Measurements from ENCODE around the gene P2RX3. TPM values are rescaled to one million over a fixed set of nuclear protein-coding genes. Genes with fewer than 3 reads are reported as not detected.

P2RX3 gene
- total and polyA plus RNA-seq, 2 experiments from 2014 or later = not detected

DNA sequence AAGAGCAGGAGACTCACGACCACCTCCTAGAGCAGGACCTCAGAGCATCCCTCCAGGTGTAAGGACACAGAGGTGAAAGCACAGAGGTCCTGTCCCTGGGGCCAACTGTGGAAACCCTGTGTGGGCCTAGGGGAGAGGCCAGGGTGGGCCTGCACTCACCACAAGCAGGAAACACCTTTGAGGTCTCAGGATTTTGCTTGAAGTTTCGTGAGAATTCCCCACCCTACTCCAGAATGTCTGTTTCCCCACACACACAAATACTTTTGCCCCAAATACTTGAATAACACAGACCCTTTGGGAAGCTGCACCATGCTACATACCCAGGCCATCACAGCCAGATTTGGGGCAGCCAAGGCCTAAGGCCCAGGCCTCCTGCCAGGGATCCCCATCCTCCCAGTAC lies 70.6 kb downstream of the P2RX3 start:
- no peaks in the 10 kb centered on the region for H3K27me3 ChIP-seq
- 89% methylated on average over 2 of the region's 2 CpGs for WGBS (ENCODE audit: low lambda C conversion rate, missing lambda C conversion rate)
- no peaks in the 10 kb centered on the region for H3K36me3 ChIP-seq (replicated peaks; ENCODE audit: insufficient read depth, low read depth)
- DNase-seq (ENCODE audit: low spot score) = no peak
- TF ChIP-seq EZH2phosphoT487 (IDR thresholded peaks at IDR 0.05; ENCODE audit: low read depth, severe bottlenecking, unreplicated experiment) (no peak), EZH2 (IDR thresholded peaks at IDR 0.05; ENCODE audit: borderline replicate concordance) (no peak)
- TF ChIP-seq, protein P1, sequence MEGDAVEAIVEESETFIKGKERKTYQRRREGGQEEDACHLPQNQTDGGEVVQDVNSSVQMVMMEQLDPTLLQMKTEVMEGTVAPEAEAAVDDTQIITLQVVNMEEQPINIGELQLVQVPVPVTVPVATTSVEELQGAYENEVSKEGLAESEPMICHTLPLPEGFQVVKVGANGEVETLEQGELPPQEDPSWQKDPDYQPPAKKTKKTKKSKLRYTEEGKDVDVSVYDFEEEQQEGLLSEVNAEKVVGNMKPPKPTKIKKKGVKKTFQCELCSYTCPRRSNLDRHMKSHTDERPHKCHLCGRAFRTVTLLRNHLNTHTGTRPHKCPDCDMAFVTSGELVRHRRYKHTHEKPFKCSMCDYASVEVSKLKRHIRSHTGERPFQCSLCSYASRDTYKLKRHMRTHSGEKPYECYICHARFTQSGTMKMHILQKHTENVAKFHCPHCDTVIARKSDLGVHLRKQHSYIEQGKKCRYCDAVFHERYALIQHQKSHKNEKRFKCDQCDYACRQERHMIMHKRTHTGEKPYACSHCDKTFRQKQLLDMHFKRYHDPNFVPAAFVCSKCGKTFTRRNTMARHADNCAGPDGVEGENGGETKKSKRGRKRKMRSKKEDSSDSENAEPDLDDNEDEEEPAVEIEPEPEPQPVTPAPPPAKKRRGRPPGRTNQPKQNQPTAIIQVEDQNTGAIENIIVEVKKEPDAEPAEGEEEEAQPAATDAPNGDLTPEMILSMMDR (IDR thresholded peaks at IDR 0.05; ENCODE audit: poor library complexity) = no peak
- H3K79me2 ChIP-seq = no peaks in the 10 kb centered on the region
- no peak overlapping the region for H3K27ac ChIP-seq
- H3K9me2 ChIP-seq (replicated peaks; ENCODE audit: insufficient read depth) = no peaks in the 10 kb centered on the region
- H2AFZ ChIP-seq = no peak overlapping the region
- H3K9me3 ChIP-seq (ENCODE audit: low read depth) = no peaks in the 10 kb centered on the region
- no peak overlapping the region for H3K4me2 ChIP-seq
- H3K4me1 ChIP-seq (ENCODE audit: insufficient read depth) = no peaks in the 10 kb centered on the region
- no peaks in the 10 kb centered on the region for H4K20me1 ChIP-seq (ENCODE audit: insufficient read depth, poor library complexity, severe bottlenecking)
- no peak overlapping the region for H3K4me3 ChIP-seq

DNA sequence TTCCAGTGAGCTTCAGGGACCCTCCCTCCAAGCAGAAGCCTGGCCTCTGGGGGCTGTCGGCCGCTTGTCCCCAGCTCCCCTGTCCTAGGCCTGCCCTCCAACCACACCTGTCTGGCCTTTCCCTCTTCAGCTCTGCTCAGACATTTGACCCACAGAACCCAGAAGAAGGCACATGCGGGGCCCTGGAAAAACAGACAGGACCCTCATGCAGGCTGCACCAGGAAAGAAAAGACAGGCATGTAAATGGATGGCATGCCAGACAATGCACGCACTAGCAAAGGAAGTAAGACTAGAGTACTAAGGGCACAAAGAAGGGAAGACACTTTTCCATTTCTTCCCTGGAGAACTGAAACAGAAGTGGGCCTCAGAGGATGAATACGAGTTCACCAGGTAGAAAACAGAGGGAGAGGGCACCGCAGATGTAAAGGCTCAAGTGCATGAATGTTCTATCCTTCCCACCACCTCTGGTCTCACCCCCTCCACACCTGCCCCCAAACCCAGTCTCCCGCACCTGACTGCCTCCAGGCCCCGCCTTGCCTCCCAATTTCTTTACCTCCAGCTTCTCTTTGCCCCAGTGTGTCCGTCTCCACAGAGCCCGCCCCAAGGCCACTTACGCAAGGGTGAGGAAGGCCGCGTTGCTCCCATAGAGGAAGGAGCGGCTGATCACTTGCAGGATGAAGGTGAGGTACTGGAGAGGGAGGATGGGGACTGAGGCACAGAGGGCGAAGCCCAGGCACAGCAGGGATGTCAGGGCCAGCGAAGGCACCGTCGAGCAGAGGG lies 71.4 kb downstream of the P2RX3 start:
- DNase-seq (ENCODE audit: low spot score) = no peak
- no peaks in the 10 kb centered on the region for H3K9me3 ChIP-seq (ENCODE audit: low read depth)
- H2AFZ ChIP-seq = no peak overlapping the region
- H3K4me2 ChIP-seq = no peak overlapping the region
- H3K27ac ChIP-seq = no peak overlapping the region
- TF ChIP-seq, protein P1 (IDR thresholded peaks at IDR 0.05; ENCODE audit: poor library complexity) = no peak
- TF ChIP-seq EZH2phosphoT487 (IDR thresholded peaks at IDR 0.05; ENCODE audit: low read depth, severe bottlenecking, unreplicated experiment) (no peak), EZH2 (IDR thresholded peaks at IDR 0.05; ENCODE audit: borderline replicate concordance) (no peak)
- no peak overlapping the region for H3K4me3 ChIP-seq
- H3K4me1 ChIP-seq (ENCODE audit: insufficient read depth) = no peaks in the 10 kb centered on the region
- no peaks in the 10 kb centered on the region for H3K9me2 ChIP-seq (replicated peaks; ENCODE audit: insufficient read depth)
- no peaks in the 10 kb centered on the region for H3K36me3 ChIP-seq (replicated peaks; ENCODE audit: insufficient read depth, low read depth)
- WGBS (ENCODE audit: low lambda C conversion rate, missing lambda C conversion rate) = 95% methylated on average over 17 of the region's 18 CpGs
- H3K27me3 ChIP-seq = no peaks in the 10 kb centered on the region
- no peaks in the 10 kb centered on the region for H4K20me1 ChIP-seq (ENCODE audit: insufficient read depth, poor library complexity, severe bottlenecking)
- no peaks in the 10 kb centered on the region for H3K79me2 ChIP-seq

DNA sequence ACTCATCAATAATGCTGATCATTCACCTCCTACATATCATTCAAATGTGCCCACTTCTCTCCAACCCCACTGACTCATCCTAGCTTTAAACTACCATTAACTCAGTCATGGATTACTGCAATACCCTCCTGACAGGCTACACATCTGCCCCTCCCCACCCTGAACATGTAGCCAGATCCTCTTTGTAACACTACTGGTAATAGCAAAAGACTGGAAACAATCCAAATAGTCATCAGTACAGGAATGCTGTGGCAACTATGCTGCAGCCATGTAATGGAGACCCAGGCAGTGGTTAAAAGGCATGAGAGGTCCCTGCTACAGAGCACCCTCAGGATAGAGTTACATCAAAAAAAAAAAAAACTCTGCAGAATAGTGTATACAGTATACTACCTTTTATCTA lies 72.1 kb downstream of the P2RX3 start:
- no peaks in the 10 kb centered on the region for H3K27me3 ChIP-seq
- no peaks in the 10 kb centered on the region for H3K9me3 ChIP-seq (ENCODE audit: low read depth)
- TF ChIP-seq EZH2 (IDR thresholded peaks at IDR 0.05; ENCODE audit: borderline replicate concordance) = no peak
- TF ChIP-seq, protein P1 (IDR thresholded peaks at IDR 0.05; ENCODE audit: poor library complexity) = no peak
- no peak for TF ChIP-seq EZH2phosphoT487 (IDR thresholded peaks at IDR 0.05; ENCODE audit: low read depth, severe bottlenecking, unreplicated experiment)
- H3K4me1 ChIP-seq (ENCODE audit: insufficient read depth) = no peaks in the 10 kb centered on the region
- no peaks in the 10 kb centered on the region for H4K20me1 ChIP-seq (ENCODE audit: insufficient read depth, poor library complexity, severe bottlenecking)
- no peak overlapping the region for H2AFZ ChIP-seq
- no peak overlapping the region for H3K4me3 ChIP-seq
- H3K4me2 ChIP-seq = no peak overlapping the region
- DNase-seq (ENCODE audit: low spot score) = no peak
- no peaks in the 10 kb centered on the region for H3K36me3 ChIP-seq (replicated peaks; ENCODE audit: insufficient read depth, low read depth)
- H3K9me2 ChIP-seq (replicated peaks; ENCODE audit: insufficient read depth) = no peaks in the 10 kb centered on the region
- H3K27ac ChIP-seq = no peak overlapping the region
- no peaks in the 10 kb centered on the region for H3K79me2 ChIP-seq
